Stomach (tissue), 4 donors: ENCODE results near the gene BACE1-AS.

Experiments used
- POLR2AphosphoS5 ChIP-seq, 3 donors: sonication (generic); formaldehyde crosslinking; IDR thresholded peaks; one replicate each; pipeline ENCODE4 v1.6.1; 2016; ENCODE audit warnings: antibody characterized with exemption in 3 of 3
- TF ChIP-seq, protein P1 (sequence below), 7 experiments: fragments of 450-650 bp in 4 of 7; fragments of 200-600 bp in 3 of 7; sonication (generic) in 3 of 7; IDR thresholded peaks; one replicate each; pipeline ENCODE4 v1.5.1; 2016 to 2019; ENCODE audit warnings: antibody characterized with exemption in 7 of 7, control low read depth in 2 of 7, mild to moderate bottlenecking in 1 of 7

DNA sequence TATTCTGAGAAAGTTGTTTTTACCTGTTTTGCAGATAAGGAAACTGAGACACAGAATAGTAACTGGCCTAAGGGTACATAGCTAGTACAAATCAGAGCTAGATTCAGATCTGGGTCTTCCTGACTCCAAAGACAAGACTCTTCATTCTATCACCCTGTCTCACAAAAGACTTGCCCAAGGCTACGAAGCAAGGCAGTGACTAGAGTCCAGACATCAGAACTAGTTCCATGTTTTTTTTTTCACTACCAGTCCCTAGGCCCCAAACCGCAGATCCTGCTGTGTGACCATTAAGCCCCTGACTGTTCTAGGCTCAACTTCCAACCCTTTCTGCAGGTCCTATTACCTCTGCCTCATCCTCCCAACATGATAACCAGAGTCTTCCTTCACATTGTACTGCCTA lies 1.5 kb downstream of the BACE1-AS start:
- TF ChIP-seq, protein P1, sequence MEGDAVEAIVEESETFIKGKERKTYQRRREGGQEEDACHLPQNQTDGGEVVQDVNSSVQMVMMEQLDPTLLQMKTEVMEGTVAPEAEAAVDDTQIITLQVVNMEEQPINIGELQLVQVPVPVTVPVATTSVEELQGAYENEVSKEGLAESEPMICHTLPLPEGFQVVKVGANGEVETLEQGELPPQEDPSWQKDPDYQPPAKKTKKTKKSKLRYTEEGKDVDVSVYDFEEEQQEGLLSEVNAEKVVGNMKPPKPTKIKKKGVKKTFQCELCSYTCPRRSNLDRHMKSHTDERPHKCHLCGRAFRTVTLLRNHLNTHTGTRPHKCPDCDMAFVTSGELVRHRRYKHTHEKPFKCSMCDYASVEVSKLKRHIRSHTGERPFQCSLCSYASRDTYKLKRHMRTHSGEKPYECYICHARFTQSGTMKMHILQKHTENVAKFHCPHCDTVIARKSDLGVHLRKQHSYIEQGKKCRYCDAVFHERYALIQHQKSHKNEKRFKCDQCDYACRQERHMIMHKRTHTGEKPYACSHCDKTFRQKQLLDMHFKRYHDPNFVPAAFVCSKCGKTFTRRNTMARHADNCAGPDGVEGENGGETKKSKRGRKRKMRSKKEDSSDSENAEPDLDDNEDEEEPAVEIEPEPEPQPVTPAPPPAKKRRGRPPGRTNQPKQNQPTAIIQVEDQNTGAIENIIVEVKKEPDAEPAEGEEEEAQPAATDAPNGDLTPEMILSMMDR (IDR thresholded peaks at IDR 0.05): no peak
- TF ChIP-seq POLR2AphosphoS5 (IDR thresholded peaks at IDR 0.05): no peak
